PC-9 (cell line): ENCODE measurements around the gene NUDT7. TPM values are rescaled to one million over a fixed set of nuclear protein-coding genes. Genes with fewer than 3 reads are reported as not detected.

Experiments
- BruUV-seq: library from RNA; stranded (reverse); fragments of 400-500 nt; replicated peaks from 2 replicates; lab custom pipeline; 2021; lab: Mats Ljungman, UMichigan
- CTCF ChIA-PET: fragments of 300-600 bp; sonication (Branson Sonifier 250); formaldehyde crosslinking; loops from one replicate; lab custom pipeline; 2022; ENCODE audit warnings: antibody characterized with exemption; lab: Charles Lee
- POLR2A ChIA-PET: fragments of 300-600 bp; sonication (Branson Sonifier 250); formaldehyde crosslinking; loops from one replicate; lab custom pipeline; 2022; ENCODE audit warnings: antibody characterized with exemption; ENCODE audit not compliant: unreplicated experiment; lab: Charles Lee
- DNase-seq, 2 experiments: peaks; one replicate each; pipeline versions ENCODE4 v3.0.0 to v3.0.0-alpha.2; 2015 to 2022; ENCODE audit warnings: mixed read lengths in 1 of 2
- H2AFZ ChIP-seq: fragments of 200-600 bp; sonication (generic); 2 replicates; pipeline ENCODE4 v1.8.1; 2017; ENCODE audit warnings: antibody characterized with exemption
- H3F3A ChIP-seq: fragments of 200-600 bp; sonication (generic); 2 replicates; pipeline ENCODE4 v1.8.1; 2017; ENCODE audit warnings: antibody characterized with exemption, mild to moderate bottlenecking, low read depth; ENCODE audit not compliant: insufficient read depth
- H3K27ac ChIP-seq: fragments of 200-600 bp; sonication (generic); 2 replicates; pipeline ENCODE4 v1.6.1; 2016; ENCODE audit warnings: mixed run types
- H3K27me3 ChIP-seq: fragments of 200-600 bp; sonication (generic); 2 replicates; pipeline ENCODE4 v1.6.1; 2016; ENCODE audit warnings: low read depth, mixed run types; ENCODE audit not compliant: insufficient read depth
- H3K36me3 ChIP-seq: fragments of 200-600 bp; sonication (generic); 2 replicates; pipeline ENCODE4 v1.6.1; 2016; ENCODE audit warnings: low read depth, mixed run types
- H3K4me1 ChIP-seq: fragments of 200-600 bp; sonication (generic); replicated peaks from 2 replicates; pipeline ENCODE4 v1.6.1; 2016; ENCODE audit warnings: mixed run types; ENCODE audit not compliant: insufficient read depth
- H3K4me2 ChIP-seq: fragments of 200-600 bp; sonication (generic); 2 replicates; pipeline ENCODE4 v1.6.1; 2017; ENCODE audit warnings: mixed run types
- H3K4me3 ChIP-seq: fragments of 200-600 bp; sonication (generic); 2 replicates; pipeline ENCODE4 v1.6.1; 2016; ENCODE audit warnings: mixed run types
- H3K79me2 ChIP-seq: fragments of 200-600 bp; sonication (generic); 2 replicates; pipeline ENCODE4 v1.6.1; 2017; ENCODE audit warnings: low read depth, mixed run types
- H3K9me2 ChIP-seq: fragments of 200-600 bp; sonication (generic); 2 replicates; pipeline ENCODE4 v1.8.1; 2017; ENCODE audit warnings: mild to moderate bottlenecking; ENCODE audit not compliant: insufficient read depth
- H3K9me3 ChIP-seq: fragments of 200-600 bp; sonication (generic); 2 replicates; pipeline ENCODE4 v1.8.1; 2016; ENCODE audit warnings: low read depth; ENCODE audit not compliant: insufficient read depth
- H4K20me1 ChIP-seq: fragments of 200-600 bp; sonication (generic); 2 replicates; pipeline ENCODE4 v1.8.1; 2017; ENCODE audit not compliant: insufficient read depth
- CTCF ChIP-seq: fragments of 200-600 bp; sonication (generic); conservative IDR thresholded peaks from 2 replicates; pipeline ENCODE4 v1.6.1; 2017; ENCODE audit warnings: mixed run types, antibody characterized with exemption, mild to moderate bottlenecking, moderate library complexity
- EZH2 ChIP-seq: fragments of 200-600 bp; sonication (generic); IDR thresholded peaks from 2 replicates; pipeline ENCODE4 v1.8.0; 2017; ENCODE audit warnings: antibody characterized with exemption, low read depth
- intact Hi-C: fragments of 100-400 bp; cut with micrococcal nuclease; formaldehyde crosslinking; loops from one replicate; pipeline ENCODE4 v1.10.0; 2022; ENCODE audit not compliant: unreplicated experiment
- total RNA-seq: library from RNA; stranded (reverse); gene quantifications from 2 replicates; pipeline ENCODE4 v1.2.3, GENCODE V29; 2021

The NUDT7 gene
- total RNA-seq, 1 experiment from 2014 or later = not detected

GRCh38 chr16:77700846-77701245 is 21.5 kb upstream of the NUDT7 start:
- no peak overlapping the region for H3K4me2 ChIP-seq
- no peaks in the 10 kb centered on the region for H3K4me1 ChIP-seq
- no peak overlapping the region for H3K4me3 ChIP-seq
- no peaks in the 10 kb centered on the region for H4K20me1 ChIP-seq
- no peak for DNase-seq
- no peaks in the 10 kb centered on the region for H3F3A ChIP-seq
- H3K79me2 ChIP-seq = no peaks in the 10 kb centered on the region
- H2AFZ ChIP-seq = no peak overlapping the region
- ChIA-PET POLR2A (no interaction called here), CTCF (no interaction called here)
- intact Hi-C loops = no loop called here
- no peaks in the 10 kb centered on the region for H3K36me3 ChIP-seq
- no peak overlapping the region for H3K27ac ChIP-seq
- H3K9me2 ChIP-seq = no peaks in the 10 kb centered on the region
- H3K9me3 ChIP-seq = no peaks in the 10 kb centered on the region
- TF ChIP-seq EZH2 = no peak
- no peak for TF ChIP-seq CTCF
- no TSS peak for BruUV-seq
- peaks cover 52% of the 10 kb centered on the region for H3K27me3 ChIP-seq

- Histone ChIP-seq H3K36me3 (no peaks in the 10 kb centered on the region), H4K20me1 (no peaks in the 10 kb centered on the region), H2AFZ (no peak overlapping the region), H3K4me3 (no peak overlapping the region), H3F3A (no peaks in the 10 kb centered on the region), H3K9me3 (no peaks in the 10 kb centered on the region), H3K79me2 (no peaks in the 10 kb centered on the region), H3K9me2 (no peaks in the 10 kb centered on the region), H3K4me2 (no peak overlapping the region), H3K27ac (no peak overlapping the region), H3K4me1 (no peaks in the 10 kb centered on the region), H3K27me3 (peaks cover 58% of the 10 kb centered on the region)
- TF ChIP-seq EZH2 (no peak), CTCF (no peak)
- no peak for DNase-seq
- no TSS peak for BruUV-seq
- intact Hi-C loops = no loop called here
- POLR2A ChIA-PET = no interaction called here
- CTCF ChIA-PET = no interaction called here
Observed at GRCh38 chr16:77705351-77705750, 17.0 kb upstream of the NUDT7 start.

- Histone ChIP-seq H3K9me3 (no peaks in the 10 kb centered on the region), H3K27ac (no peak overlapping the region), H3K9me2 (no peaks in the 10 kb centered on the region), H3K4me1 (no peaks in the 10 kb centered on the region), H3K27me3 (peaks cover 38% of the 10 kb centered on the region), H3K4me2 (no peak overlapping the region), H3K79me2 (no peaks in the 10 kb centered on the region), H3K36me3 (no peaks in the 10 kb centered on the region), H3F3A (no peaks in the 10 kb centered on the region), H3K4me3 (no peak overlapping the region), H2AFZ (no peak overlapping the region), H4K20me1 (no peaks in the 10 kb centered on the region)
- CTCF ChIA-PET = no interaction called here
- TF ChIP-seq EZH2 (no peak), CTCF (no peak)
- BruUV-seq = no TSS peak
- POLR2A ChIA-PET = no interaction called here
- no peak for DNase-seq
- intact Hi-C loops = no loop called here
Observed at GRCh38 chr16:77711179-77711578, 11.1 kb upstream of the NUDT7 start.
